Daoy (cell line): Measurements from ENCODE around the gene GPR150. TPM values are rescaled to one million over a fixed set of nuclear protein-coding genes. Genes with fewer than 3 reads are reported as not detected.
"Not testable (repeated sequence)": the region's sequence is repeated elsewhere in the genome, so short reads cannot be mapped to it uniquely, and the experiment has no call there.

Source experiments
- DNase-seq: peaks from one replicate; pipeline ENCODE4 v3.0.0-alpha.2; 2015; ENCODE audit warnings: low read depth
- total RNA-seq: library from RNA; depleted of rRNA; stranded (reverse); fragments of >200 nt; shearing (Covaris generic); gene quantifications from 2 replicates; pipeline ENCODE4 v1.2.3, GENCODE V29; 2014

The GPR150 gene
- total RNA-seq, 1 experiment from 2014 or later = 0.29 TPM

DNA sequence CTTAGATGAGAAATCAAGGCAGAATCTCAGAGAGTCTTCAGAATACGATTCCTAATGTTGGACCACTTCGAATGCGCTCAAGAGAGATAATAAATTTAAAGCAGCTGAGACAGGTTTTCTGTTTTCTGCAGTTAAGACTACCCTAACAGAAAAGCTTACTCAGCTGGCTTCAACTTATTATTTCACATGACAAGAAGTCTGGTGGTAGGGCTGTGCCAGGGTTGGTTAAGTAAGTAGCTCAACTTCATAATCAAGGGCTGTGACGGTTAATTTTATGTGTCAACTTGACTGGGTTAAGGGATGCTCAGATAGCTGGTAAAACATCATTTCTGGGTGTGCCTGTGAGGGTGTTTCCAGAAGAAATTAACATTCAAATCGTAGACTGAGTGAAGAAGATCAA lies 3.8 kb downstream of the GPR150 start:
- no peak for DNase-seq

DNA sequence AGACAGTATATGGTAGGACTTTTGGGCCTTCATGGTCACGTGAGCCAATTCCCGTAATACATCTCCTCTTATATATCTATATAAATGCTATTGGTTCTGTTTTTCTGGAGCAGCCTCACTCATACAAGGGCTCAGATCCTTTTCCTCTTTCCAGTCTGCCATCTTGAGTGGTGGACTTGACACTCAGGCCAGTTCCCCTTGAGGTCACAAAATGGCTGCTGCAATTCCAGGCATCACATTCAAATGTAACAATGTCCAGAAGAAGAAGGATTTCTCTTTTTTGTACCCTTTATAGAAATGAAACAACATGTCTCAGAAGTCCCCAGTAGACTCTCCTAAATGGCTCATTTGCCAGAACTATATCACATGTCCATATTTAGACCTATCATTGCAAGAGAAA lies 4.5 kb downstream of the GPR150 start:
- no peak for DNase-seq

DNA sequence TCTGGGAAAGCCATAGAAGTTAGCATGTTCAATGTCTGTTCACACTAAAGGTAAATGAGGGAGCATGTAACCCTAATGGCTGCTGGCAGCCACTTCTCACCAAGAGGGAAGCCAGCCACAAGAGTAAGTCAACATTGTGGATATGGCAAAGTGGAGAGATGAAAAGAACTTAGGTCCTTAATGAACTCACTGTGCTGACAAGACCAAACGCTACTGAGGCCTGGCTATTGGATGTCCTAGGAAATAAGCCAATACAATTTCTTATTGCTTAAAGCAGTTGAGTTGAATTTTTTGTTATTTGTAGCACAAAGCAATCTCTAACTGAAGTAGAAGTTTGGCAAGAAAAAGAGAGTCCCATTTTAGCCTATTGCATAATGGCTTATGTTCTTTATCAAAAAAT lies 6.8 kb downstream of the GPR150 start:
- DNase-seq = no peak

DNA sequence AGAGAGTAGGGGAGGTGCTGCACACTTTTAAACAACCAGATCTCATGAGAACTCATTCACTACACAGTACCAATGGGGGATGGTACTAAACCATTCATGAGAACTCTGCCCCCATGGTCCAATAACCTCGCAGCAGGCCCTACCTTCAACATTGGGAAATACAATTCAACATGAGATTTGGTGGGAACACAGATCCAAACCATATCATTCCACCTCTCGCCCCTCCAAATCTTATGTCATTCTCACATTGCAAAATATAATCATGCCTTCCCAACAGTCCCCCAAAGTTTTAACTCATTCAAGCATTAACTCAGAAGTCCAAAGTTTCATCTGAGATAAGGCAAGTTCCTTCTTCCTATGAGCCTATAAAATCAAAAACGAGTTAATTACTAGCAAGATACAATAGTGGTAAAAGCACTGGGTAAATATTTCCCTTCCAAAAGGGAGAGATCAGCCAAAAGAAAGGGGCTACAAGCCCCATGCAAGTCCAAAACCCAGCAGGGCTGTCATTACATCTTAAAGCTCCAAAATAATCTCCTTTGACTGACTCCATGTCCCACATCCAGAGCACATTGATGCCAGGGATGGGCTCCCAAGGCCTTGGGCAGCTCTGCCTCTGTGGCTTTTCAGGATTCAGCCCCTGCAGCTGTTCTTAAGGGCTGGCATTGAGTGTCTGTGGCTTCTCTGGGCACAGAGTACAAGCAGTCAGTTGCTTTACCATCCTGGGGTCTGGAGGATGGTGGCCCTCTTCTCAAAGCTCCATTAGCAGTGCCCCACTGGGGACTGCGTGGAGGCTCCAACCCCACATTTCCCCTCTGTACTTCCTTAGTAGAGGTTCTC lies 8.3 kb downstream of the GPR150 start:
- no peak for DNase-seq

DNA sequence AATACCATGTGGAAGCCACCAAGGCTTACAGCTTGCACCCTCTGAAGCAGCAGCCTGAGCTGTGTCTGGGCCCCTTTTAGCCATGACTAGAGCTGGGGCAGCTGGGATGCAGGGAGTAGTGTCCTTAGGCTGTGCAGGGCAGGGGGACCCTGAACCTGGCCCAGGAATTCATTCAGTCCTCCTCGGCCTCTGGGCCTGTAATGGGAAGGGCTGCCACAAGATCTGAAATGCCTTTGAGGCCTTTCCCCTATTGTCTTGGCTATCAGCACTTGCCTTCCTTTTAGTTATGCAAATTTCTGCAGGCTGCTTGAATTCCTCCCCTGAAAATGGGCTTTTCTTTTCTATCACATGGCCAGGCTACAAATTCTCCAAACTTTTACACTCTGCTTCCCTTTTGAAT lies 9.0 kb downstream of the GPR150 start:
- no peak for DNase-seq

DNA sequence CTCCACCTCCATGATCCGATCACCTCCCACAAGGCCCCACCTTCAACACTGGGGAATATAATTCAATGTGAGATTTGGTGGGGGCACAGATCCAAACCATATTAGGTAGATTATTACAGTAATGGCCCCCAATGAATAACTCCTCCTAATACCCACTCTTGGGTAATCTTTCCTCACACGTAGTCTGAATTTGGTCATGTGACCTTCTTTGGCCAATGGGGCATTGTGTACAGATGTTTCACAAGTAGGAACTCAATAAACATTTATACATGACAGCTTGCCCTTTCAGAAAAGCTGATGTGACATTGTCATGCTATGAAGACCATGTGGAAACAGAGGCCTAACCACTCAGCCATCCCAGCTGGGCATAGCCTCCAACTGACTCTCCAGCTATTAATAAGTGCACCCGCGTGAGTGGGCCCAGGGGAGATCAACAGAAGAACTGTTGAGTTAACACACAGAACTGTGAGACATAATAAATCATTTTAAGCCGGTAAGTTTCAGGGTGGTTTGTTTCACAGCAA lies 10.6 kb downstream of the GPR150 start:
- DNase-seq = no peak

DNA sequence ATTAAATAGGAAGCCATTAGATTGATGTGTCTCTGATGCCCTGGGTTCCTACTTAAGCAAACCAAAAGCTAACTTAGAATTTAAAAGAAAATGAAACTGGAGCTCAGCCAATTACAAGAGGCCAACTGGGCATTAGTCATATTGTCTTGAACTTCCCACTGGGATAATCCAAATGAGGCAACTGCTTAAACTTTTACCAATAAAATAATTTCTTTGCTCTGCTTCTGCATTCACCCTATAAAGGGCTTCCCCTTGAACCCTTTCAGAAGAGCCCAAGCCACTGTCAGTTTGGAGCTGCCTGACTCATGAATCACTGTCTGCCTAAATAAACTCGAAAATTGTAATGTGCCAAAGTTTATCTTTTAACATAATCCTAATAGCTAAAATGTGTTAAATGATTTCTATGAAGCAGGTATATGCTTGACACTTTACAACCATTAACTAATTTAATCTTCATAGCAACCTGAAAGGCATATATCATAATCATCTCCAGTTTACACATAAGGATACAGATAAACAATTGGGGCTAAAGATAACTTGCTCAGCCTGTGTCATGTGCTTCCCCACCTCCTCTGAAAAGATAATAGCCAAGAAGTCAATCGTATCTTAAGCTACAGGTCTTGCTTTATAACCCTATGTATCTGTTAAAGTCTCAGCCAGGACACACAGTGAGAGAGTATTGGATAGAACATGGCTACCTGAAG lies 11.5 kb downstream of the GPR150 start:
- DNase-seq = peak; percentile 41

DNA sequence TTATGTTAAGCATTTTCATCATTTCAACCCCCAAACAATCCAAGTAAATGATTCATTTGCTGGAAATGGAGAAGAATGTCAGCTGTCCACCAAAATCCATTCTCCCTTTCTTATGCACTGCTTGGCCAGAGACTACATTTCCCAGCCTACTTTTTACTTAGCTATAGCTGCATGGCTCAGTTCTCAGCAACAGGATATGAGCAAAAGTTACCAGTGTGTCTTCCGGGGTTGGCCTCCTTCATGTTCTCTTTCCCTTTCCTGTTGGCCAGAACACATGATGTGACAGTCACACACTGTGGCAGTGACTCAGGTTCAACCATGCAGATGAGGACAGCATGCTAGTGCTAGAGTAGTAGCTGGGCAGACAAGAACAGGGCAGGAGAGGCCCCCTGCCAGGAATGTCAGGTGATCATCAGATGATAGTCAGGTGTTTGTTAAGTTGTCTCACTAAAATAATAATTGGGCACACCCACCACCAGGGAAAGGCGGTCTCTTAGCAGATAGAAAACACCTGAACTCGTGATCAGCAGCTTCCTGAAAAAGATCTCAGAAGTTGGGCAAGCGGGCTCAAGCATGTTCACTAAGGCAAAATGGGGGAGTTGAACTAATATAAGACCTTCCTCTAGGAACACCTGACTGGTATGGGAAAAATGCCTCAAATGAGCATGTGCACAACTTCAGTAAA lies 12.2 kb downstream of the GPR150 start:
- peak; percentile 64 for DNase-seq

DNA sequence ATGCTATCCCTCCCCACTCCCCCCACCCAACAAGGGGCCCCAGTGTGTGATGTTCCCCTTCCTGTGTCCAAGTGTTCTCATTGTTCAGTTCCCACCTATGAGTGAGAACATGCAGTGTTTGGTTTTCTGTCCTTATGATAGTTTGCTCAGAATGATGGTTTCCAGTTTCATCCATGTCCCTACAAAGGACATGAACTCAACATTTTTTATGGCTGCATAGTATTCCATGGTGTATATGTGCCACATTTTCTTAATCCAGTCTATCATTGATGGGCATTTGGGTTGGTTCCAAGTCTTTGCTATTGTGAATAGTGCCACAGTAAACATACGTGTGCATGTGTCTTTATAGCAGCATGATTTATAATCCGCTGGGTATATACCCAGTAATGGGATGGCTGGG lies 13.1 kb downstream of the GPR150 start:
- not testable (repeated sequence) for DNase-seq

DNA sequence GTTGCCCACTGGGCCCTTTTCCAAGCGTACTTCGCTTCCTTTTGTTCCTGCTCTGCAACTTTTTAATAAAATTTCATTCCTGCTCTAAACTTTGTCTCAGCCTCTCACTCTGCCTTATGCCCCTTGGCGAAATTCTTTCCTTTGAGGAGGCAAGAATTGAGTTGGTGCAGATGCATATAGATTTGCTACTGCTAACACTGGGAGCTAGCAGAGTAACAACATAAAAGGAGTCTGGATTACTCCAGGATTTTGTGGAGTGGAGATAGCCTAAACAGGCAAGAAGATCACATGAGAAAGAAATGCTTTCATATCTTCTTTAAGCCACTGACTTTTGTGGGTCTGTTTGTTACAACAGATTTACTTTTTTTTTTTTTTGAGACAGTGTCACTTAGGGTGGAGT lies 13.8 kb downstream of the GPR150 start:
- DNase-seq = no peak

DNA sequence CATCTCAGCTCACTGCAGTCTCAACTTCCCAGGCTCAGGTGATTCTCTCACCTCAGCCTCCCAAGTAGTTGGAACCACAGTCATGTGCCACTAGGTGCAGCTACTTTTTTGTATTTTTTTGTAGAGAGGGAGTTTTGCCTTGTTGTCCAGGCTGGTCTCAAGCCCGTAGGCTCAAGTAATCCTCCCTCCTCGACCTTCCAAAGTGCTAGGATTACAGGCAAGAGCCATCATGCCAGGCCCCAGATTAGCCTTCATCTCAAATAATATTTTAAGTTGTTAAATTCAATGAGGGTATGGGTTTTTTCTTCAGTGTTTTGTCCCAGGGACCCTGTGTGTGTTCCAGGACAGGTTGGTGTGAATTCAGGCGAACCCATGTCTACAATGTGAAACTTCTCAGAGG lies 14.2 kb downstream of the GPR150 start:
- no peak for DNase-seq

DNA sequence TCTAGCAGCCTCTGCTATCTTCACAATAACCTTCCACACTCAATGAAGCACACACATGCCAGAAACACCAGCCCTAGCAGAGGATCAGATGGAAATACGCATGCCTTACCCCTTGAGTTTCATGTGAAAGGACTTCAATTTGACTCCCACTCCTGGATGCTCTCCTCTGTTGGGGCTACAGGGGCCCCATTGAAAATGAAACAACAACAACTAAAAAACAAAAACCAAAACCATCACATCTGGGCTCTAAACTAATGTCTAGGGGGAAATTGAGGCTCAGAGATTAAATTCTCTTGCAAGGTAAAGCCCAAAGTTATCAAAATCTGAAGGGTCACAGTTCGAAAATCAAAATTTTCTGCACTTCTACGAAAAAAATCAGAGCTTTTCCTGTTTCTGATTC lies 18.7 kb downstream of the GPR150 start:
- no peak for DNase-seq

DNA sequence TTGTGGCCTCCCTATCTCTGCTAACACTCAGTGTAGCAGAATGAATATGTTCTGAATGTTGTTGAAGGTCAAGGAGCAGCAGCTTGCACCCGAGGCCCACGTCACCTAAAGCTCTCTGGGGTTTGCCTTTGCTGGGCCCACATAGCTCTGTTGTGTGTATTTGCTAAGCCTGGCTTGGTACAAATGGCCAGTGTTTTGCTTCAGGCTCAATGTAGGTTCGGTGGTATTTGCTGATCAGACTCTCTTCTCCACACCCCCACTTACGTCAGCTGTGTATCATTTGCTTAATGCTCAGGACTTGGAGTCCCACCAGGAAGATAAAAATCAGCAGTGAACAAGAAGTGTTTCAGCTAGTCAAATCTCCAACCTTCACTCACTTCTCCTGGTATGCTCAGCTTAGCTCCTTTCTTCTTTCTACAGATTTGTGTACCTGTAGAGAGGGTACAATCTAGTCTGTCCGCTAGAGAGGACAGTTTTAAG lies 21.9 kb downstream of the GPR150 start:
- DNase-seq = peak; percentile 9

DNA sequence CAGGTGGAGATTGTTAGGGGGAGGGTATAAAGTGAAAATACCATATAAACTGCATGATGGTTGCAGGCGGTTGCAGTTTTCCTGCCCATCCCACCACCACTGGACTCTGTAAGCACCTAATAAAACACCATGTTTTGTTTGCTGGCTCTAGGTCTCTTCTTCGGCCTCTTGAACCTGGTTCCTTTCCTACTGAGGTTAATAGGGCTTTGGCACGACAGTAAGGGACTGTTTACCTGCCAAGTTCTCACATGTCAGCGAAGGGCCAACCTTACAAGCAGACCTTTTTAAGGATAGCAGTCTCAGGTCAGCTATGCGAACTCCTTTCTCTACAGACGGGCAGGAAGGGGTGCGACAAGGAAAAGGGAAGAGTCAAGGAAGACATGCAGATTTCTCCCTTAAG lies 23.3 kb downstream of the GPR150 start:
- DNase-seq = no peak

DNA sequence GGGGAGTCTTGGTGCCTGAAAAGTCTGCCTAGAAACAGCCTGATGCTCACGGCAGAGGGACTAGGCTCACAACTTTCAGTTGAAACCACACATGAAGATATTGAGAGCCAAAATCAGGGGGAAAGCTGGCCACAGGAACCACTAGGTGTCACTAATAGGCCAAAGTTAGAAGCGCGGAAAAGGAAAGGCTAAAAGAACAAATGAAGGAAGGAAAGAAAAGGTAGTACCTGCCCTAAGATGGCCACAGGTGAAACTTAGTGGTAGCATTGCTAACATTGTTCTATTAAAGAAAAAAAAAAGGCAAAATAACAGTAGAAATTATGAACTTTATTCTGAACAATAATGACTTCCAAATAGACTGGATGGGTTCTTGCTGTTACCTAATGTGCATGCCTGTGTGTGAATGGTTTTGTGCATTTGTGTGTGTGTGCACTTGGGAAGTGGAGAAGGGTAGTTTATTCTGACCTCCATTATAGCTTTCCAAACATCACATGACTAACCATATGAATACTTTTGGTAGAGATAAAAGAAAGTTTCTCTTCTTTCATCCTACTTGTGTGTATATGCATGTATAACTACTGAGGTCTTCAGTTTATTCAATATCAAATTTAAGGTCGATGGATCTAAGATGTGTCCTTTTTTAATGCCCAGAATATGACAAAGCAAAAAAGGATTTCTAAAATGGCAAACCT lies 24.6 kb downstream of the GPR150 start:
- DNase-seq = peak; percentile 51

DNA sequence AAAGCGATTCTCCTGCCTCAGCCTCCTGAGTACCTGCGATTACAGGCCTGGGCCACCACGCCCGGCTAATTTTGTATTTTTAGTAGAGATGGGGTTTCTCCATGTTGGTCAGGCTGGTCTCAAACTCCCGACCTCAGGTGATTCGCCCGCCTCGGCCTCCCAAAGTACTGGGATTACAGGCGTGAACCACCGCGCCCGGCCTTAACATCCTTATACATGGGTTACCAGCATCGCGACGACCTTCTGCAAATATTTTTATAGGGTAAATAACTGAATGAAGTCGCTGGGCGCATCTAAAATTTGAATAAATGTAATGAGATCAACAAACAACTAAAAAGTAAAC lies 26.3 kb downstream of the GPR150 start:
- DNase-seq = not testable (repeated sequence)

DNA sequence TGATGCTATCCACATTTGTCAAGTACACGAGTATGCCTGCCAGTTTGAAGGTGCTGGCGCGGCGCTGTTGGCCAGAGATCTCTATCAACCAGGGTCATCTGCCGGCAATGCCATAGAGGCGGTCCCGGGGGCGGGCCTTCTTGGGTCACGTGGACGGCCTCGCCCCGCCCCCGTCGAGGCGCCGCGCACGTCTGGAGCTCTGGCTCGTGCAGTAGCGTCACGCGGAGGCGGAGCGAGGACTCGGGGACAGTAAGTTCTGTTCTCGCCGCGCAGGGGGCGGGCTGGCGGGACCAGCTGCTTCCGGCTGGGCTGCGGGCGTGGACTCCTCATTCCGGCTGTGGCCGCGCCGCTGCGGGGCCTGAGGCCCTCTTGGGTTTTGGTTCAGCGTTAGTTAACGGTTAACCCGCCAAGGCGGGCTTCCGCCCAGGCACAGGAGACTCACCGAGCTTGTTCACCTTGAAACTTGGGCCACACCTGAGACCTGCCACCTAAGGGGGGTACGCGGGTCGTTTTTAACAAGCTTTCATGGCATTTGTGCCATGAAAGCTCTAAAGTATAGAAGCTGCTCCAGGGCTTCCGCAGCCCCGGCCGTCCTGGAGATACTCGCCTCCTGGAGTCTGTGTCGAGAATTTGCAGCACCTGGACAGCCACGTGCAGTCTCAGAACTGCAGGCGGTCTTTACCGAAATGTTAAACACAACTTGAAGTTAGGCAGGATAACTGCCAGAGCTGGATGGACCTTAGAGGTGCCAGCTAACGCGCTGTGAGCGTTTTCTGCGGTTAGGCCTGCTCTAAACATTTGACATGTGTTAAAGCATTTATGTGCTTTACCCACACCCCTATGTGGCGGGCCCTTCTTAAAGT lies 26.9 kb downstream of the GPR150 start, which contains the start of gene RFESD:
Gene RFESD, plus strand, starts transcription at position 209 of the 863 bp plus-strand sequence. CDS start 5,495 bp downstream, outside the sequence.
- DNase-seq = peak; percentile 98

DNA sequence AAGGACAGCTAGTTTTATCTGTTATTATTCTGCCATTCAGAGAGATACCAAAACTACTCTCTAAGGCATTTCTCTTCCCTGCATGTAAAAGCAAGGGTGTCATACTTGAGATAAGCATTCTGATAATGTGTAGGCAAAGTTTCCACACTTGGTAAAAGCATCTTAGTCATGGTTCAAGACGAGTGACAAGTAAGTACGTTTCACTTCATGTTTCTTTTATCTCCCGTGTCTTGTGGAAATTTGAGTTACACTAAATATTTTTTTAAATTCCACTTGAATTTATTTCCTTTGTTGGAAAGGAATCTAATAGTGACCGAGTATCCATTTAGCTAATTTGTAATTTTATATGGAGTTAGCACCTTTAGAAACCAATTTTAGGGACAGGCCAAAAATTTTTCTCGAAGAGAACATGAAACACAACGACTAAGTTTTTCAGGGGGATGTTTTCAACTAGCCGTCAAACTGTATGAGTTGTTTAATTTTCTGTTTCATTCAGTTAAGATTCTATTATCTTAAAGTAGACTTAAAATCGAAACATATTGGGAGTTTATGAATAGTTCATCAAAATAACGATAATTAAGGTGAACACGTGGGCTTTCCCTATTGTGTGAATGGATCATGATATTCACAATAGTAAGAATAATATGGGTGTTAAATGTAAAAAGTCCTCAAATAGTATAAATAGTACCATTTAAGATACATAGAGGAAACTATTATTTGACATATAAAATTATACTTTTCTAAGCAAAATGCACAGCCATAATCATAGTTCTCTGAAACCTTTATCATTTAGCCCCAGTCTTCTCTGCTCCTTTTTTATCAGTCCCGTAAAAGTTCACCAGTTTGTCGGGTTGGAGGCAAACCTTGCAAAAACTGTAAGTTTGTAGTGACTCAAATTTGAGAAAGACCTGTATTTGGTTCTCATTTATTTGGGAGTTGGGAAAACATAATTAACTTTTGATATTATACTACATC lies 28.3 kb downstream of the GPR150 start:
- DNase-seq = peak; percentile 10

DNA sequence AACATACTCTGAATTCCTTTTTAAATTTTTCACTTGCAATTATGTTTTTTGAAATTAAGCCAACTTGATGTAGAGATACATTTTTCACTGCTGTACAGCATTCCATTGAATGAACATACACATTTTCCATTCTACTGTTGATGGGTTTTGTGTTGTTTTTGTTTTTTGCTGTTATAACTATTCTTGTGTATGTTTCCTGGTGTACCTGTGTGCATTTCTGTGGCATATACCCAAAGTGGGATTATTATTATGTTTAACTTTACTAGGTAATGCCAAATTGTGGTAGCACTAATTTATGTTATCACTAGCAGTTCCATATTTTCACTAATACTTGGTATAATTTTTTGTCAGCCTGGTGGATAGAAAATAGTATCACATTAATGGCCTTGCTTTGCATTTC lies 29.4 kb downstream of the GPR150 start:
- DNase-seq = no peak
